AG09309 (cell line): Measurements from ENCODE around the gene TRIM34.
"Not testable (repeated sequence)": the region's sequence is repeated elsewhere in the genome, so short reads cannot be mapped to it uniquely, and the experiment has no call there.

Experiments
- DNase-seq: peaks from one replicate; pipeline ENCODE4 v3.0.0-alpha.2; 2010; ENCODE audit warnings: low read depth
- H3K4me3 ChIP-seq: 2 replicates; pipeline ENCODE4 v1.5.1; 2011; ENCODE audit warnings: mild to moderate bottlenecking, low read depth, low read length, moderate library complexity; ENCODE audit not compliant: control insufficient read depth
- CTCF ChIP-seq: IDR thresholded peaks from 2 replicates; pipeline ENCODE4 v1.5.1; 2011; ENCODE audit warnings: mild to moderate bottlenecking, low read depth, low read length, inconsistent platforms; ENCODE audit not compliant: insufficient read depth, control insufficient read depth; ENCODE audit errors: missing control alignments

TRIM34 gene

GRCh38 chr11:5631969-5632635 is 7.3 kb downstream of the TRIM34 start:
- H3K4me3 ChIP-seq, result no peak overlapping the region
- no peak for TF ChIP-seq CTCF
- DNase-seq, result no peak

- no peak overlapping the region for H3K4me3 ChIP-seq
- TF ChIP-seq CTCF, result no peak
- DNase-seq, result no peak
These were observed 15.2 kb downstream of the TRIM34 start for GRCh38 chr11:5639953-5640352.

GRCh38 chr11:5643585-5643984 is 18.8 kb downstream of the TRIM34 start:
- H3K4me3 ChIP-seq, result no peak overlapping the region
- TF ChIP-seq CTCF, result no peak
- DNase-seq, result no peak

- TF ChIP-seq CTCF, result no peak
- DNase-seq, result no peak
- H3K4me3 ChIP-seq, result no peak overlapping the region
These were observed 21.3 kb downstream of the TRIM34 start for GRCh38 chr11:5646139-5646538.

- no peak overlapping the region for H3K4me3 ChIP-seq
- TF ChIP-seq CTCF, result no peak
- no peak for DNase-seq
These were observed 30.7 kb downstream of the TRIM34 start for GRCh38 chr11:5655474-5655873.

- DNase-seq, H3K4me3 ChIP-seq: not testable (repeated sequence)
These were observed 32.2 kb downstream of the TRIM34 start for GRCh38 chr11:5656956-5657355.

GRCh38 chr11:5658318-5658717 is 33.5 kb downstream of the TRIM34 start:
- TF ChIP-seq CTCF, result no peak
- H3K4me3 ChIP-seq, result no peak overlapping the region
- no peak for DNase-seq
